ENCODE measurements around the gene LIF. TPM values are rescaled to one million over a fixed set of nuclear protein-coding genes. Genes with fewer than 3 reads are reported as not detected.

Gene LIF
- total RNA-seq, 2 donors from 2014 or later: 0.31 to 0.77 TPM

GRCh38 chr22:30238661-30239487 lies 7.7 kb downstream of the LIF start:
- peaks cover 4% of the 10 kb centered on the region for H3K27me3 Mint-ChIP-seq (ENCODE audit: insufficient read depth)
- no peak overlapping the region for H3K27ac Mint-ChIP-seq
- DNase-seq: peak; percentile 74

GRCh38 chr22:30238136-30238535 lies 8.4 kb downstream of the LIF start:
- no peak for TF ChIP-seq CTCF (conservative IDR thresholded peaks at IDR 0.05)
- H3K36me3 Mint-ChIP-seq (ENCODE audit: low read depth): no peaks in the 10 kb centered on the region
- Histone ChIP-seq H3K27me3 (ENCODE audit: control insufficient read depth, insufficient read depth, low read length, poor library complexity, severe bottlenecking) (no peaks in the 10 kb centered on the region), H3K4me3 (ENCODE audit: low read length) (no peak overlapping the region), H3K4me1 (ENCODE audit: control insufficient read depth, insufficient read depth, low read length) (peaks cover 3% of the 10 kb centered on the region), H3K9ac (ENCODE audit: extremely low read depth, low read length, poor library complexity, severe bottlenecking) (no peak overlapping the region), H3K36me3 (ENCODE audit: control insufficient read depth, insufficient read depth, low read length) (no peaks in the 10 kb centered on the region), H3K9me3 (ENCODE audit: control insufficient read depth, low read length) (no peaks in the 10 kb centered on the region), H3K27ac (ENCODE audit: low read depth, low read length) (no peak overlapping the region)
- no peak for DNase-seq
- H3K4me1 Mint-ChIP-seq: peaks cover 20% of the 10 kb centered on the region
- no peak overlapping the region for H3K27ac Mint-ChIP-seq
- no peak overlapping the region for H3K4me3 Mint-ChIP-seq
- WGBS, 2 experiments (ENCODE audit: insufficient coverage in 1 of 2, insufficient read length in 1 of 2): 90 to 96% methylated on average over 3 to 9 of the region's 9 CpGs
- H3K9me3 Mint-ChIP-seq: no peaks in the 10 kb centered on the region
- peaks cover 4% of the 10 kb centered on the region for H3K27me3 Mint-ChIP-seq (ENCODE audit: insufficient read depth)

More at GRCh38 chr22:30238661-30239487, 7.7 kb downstream of the LIF start:
- Histone ChIP-seq H3K36me3 (ENCODE audit: control insufficient read depth, insufficient read depth, low read length) (no peaks in the 10 kb centered on the region), H3K4me3 (ENCODE audit: low read length) (no peak overlapping the region), H3K27ac (ENCODE audit: low read depth, low read length) (no peak overlapping the region), H3K4me1 (ENCODE audit: control insufficient read depth, insufficient read depth, low read length) (peaks cover 3% of the 10 kb centered on the region), H3K9ac (ENCODE audit: extremely low read depth, low read length, poor library complexity, severe bottlenecking) (no peak overlapping the region), H3K9me3 (ENCODE audit: control insufficient read depth, low read length) (no peaks in the 10 kb centered on the region), H3K27me3 (ENCODE audit: control insufficient read depth, insufficient read depth, low read length, poor library complexity, severe bottlenecking) (no peaks in the 10 kb centered on the region)
- no peak for TF ChIP-seq CTCF (conservative IDR thresholded peaks at IDR 0.05)
- WGBS, 2 experiments (ENCODE audit: insufficient coverage in 1 of 2, insufficient read length in 1 of 2): 77 to 80% methylated on average over 22 to 27 of the region's 27 CpGs
- Mint-ChIP-seq H3K36me3 (ENCODE audit: low read depth) (no peaks in the 10 kb centered on the region), H3K9me3 (no peaks in the 10 kb centered on the region), H3K4me3 (no peak overlapping the region), H3K4me1 (peaks cover 20% of the 10 kb centered on the region)

GRCh38 chr22:30236875-30237274 lies 9.7 kb downstream of the LIF start:
- DNase-seq: no peak
- no peaks in the 10 kb centered on the region for H3K36me3 ChIP-seq (ENCODE audit: control insufficient read depth, insufficient read depth, low read length)
- H3K27ac ChIP-seq (ENCODE audit: low read depth, low read length): no peak overlapping the region
- peaks cover 3% of the 10 kb centered on the region for H3K4me1 ChIP-seq (ENCODE audit: control insufficient read depth, insufficient read depth, low read length)
- H3K9me3 ChIP-seq (ENCODE audit: control insufficient read depth, low read length): no peaks in the 10 kb centered on the region
- H3K27me3 ChIP-seq (ENCODE audit: control insufficient read depth, insufficient read depth, low read length, poor library complexity, severe bottlenecking): no peaks in the 10 kb centered on the region
- H3K4me3 ChIP-seq (ENCODE audit: low read length): no peak overlapping the region
- Mint-ChIP-seq H3K27me3 (ENCODE audit: insufficient read depth) (peaks cover 3% of the 10 kb centered on the region), H3K4me1 (peaks cover 20% of the 10 kb centered on the region), H3K9me3 (no peaks in the 10 kb centered on the region), H3K4me3 (no peak overlapping the region), H3K27ac (no peak overlapping the region), H3K36me3 (ENCODE audit: low read depth) (no peaks in the 10 kb centered on the region)
- H3K9ac ChIP-seq (ENCODE audit: extremely low read depth, low read length, poor library complexity, severe bottlenecking): no peak overlapping the region
- WGBS, 2 experiments (ENCODE audit: insufficient coverage in 1 of 2, insufficient read length in 1 of 2): 89 to 92% methylated on average over 5 of the region's 5 CpGs
- no peak for TF ChIP-seq CTCF (conservative IDR thresholded peaks at IDR 0.05)

Data from endodermal cell (in vitro differentiated cells).